ENCODE results near the gene CLCC1.
"Not testable (repeated sequence)": the region's sequence is repeated elsewhere in the genome, so short reads cannot be mapped to it uniquely, and the experiment has no call there.

Gene CLCC1

GRCh38 chr1:108953452-108953851 is 9.8 kb downstream of the CLCC1 start:
- TF ChIP-seq CTCF (IDR thresholded peaks at IDR 0.05; ENCODE audit: insufficient read depth, low read depth, low read length, missing control alignments), result no peak
- DNase-seq (ENCODE audit: low read depth), result no peak
- H3K4me3 ChIP-seq (ENCODE audit: low read length), result no peak overlapping the region

- no peak for DNase-seq (ENCODE audit: low read depth)
- H3K4me3 ChIP-seq (ENCODE audit: low read length), result no peak overlapping the region
- TF ChIP-seq CTCF (IDR thresholded peaks at IDR 0.05; ENCODE audit: insufficient read depth, low read depth, low read length, missing control alignments), result no peak
These were observed 12.0 kb downstream of the CLCC1 start for GRCh38 chr1:108951242-108951641.

GRCh38 chr1:108949044-108949443 is 14.2 kb downstream of the CLCC1 start:
- no peak overlapping the region for H3K4me3 ChIP-seq (ENCODE audit: low read length)
- no peak for DNase-seq (ENCODE audit: low read depth)
- no peak for TF ChIP-seq CTCF (IDR thresholded peaks at IDR 0.05; ENCODE audit: insufficient read depth, low read depth, low read length, missing control alignments)

- TF ChIP-seq CTCF (IDR thresholded peaks at IDR 0.05; ENCODE audit: insufficient read depth, low read depth, low read length, missing control alignments), result no peak
- DNase-seq (ENCODE audit: low read depth), result peak; percentile 6
- no peak overlapping the region for H3K4me3 ChIP-seq (ENCODE audit: low read length)
These were observed 15.3 kb downstream of the CLCC1 start for GRCh38 chr1:108947871-108948525.

GRCh38 chr1:108936170-108936569 is 27.1 kb downstream of the CLCC1 start:
- TF ChIP-seq CTCF (IDR thresholded peaks at IDR 0.05; ENCODE audit: insufficient read depth, low read depth, low read length, missing control alignments), result no peak
- DNase-seq (ENCODE audit: low read depth), result no peak
- H3K4me3 ChIP-seq (ENCODE audit: low read length), result no peak overlapping the region

- TF ChIP-seq CTCF (IDR thresholded peaks at IDR 0.05; ENCODE audit: insufficient read depth, low read depth, low read length, missing control alignments), result no peak
- H3K4me3 ChIP-seq (ENCODE audit: low read length), result no peak overlapping the region
- DNase-seq (ENCODE audit: low read depth), result no peak
These were observed 29.3 kb downstream of the CLCC1 start for GRCh38 chr1:108933944-108934343.

GRCh38 chr1:108927565-108927964 is 35.7 kb downstream of the CLCC1 start:
- not testable (repeated sequence) for DNase-seq (ENCODE audit: low read depth); H3K4me3 ChIP-seq (ENCODE audit: low read length)

Data from epithelial cell of esophagus (primary cell).